Stimulated activated naive CD8-positive, alpha-beta T cell treated with anti-CD3 and anti-CD28 coated beads, Interleukin-15, amount 100 ng/mL, for 72 hours (primary cell): Measurements from ENCODE around the gene KIAA1328.

ENCODE experiments used
- ATAC-seq: fragments of 150-1000 bp; cut with Tn5 transposase; 2 replicates; pipeline ENCODE4 v1.10.0; 2021; ENCODE audit warnings: mild to moderate bottlenecking, moderate library complexity
- DNase-seq, 2 donors: peaks; one replicate each; pipeline ENCODE4 v3.0.0; 2021 to 2022
- H3K27ac Mint-ChIP-seq, 2 donors: one replicate each; pipeline ENCODE4 v1.8.0; 2022; ENCODE audit warnings: mild to moderate bottlenecking in 2 of 2, mixed read lengths in 2 of 2, moderate library complexity in 2 of 2
- H3K27me3 Mint-ChIP-seq: one replicate; pipeline ENCODE4 v1.8.0; 2022; ENCODE audit warnings: mixed read lengths
- H3K4me1 Mint-ChIP-seq: one replicate; pipeline ENCODE4 v1.8.0; 2022; ENCODE audit warnings: mild to moderate bottlenecking, mixed read lengths
- H3K4me3 Mint-ChIP-seq, 2 donors: one replicate each; pipeline ENCODE4 v1.8.0; 2022; ENCODE audit warnings: mild to moderate bottlenecking in 2 of 2, mixed read lengths in 2 of 2, moderate library complexity in 1 of 2
- H3K9me3 Mint-ChIP-seq, 2 donors: one replicate each; pipeline ENCODE4 v1.8.0; 2022; ENCODE audit warnings: mixed read lengths in 2 of 2

KIAA1328 gene

DNA sequence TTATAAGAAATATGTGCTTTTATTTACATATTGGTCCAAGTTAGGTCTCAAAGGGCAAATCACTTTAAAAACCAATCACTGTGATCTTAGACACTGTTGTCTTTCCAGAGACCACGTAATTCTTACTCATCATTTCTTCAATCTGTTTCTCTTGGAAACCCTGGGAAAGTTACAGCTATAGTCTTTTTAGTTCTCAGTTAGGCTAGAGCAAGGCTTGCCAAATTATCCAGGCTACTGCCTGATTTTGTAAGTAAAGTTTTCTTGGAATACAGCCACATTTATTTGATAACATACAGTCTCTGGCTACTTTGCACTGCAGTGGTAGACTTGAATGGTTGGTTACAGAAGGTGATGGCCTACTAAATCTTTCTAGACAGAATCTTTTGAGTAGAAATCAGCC, 106.0 kb downstream of the KIAA1328 start:
- no peak for ATAC-seq

DNA sequence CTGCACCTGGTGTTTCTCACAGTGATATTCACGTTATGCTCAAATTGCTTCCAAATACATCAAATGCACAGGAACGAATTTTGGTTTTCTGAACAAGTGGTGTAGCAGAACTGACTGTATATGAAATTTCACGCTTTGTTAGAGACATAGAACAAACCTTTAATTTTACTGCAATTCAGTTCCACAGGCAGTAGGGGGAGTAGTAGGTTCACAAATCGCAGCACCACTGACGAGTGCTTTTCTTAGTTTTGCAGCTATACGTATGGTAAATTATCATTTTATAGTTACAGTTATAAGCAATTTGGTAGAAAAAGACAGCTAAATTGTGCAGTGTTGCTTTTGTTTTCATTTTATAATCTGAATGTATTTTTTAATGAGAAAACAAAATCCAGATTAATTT, 113.3 kb downstream of the KIAA1328 start:
- DNase-seq (peak; percentile 4 to 10), ATAC-seq (no peak)
- Mint-ChIP-seq H3K4me3 (no peak overlapping the region), H3K4me1 (no peaks in the 10 kb centered on the region), H3K27me3 (no peaks in the 10 kb centered on the region), H3K9me3 (peaks cover 10 to 16% of the 10 kb centered on the region in 2 donors), H3K27ac (no peak overlapping the region)

More for the DNA sequence above, 106.0 kb downstream of the KIAA1328 start:
- no peak overlapping the region for H3K27ac Mint-ChIP-seq
- peaks cover 10 to 31% of the 10 kb centered on the region in 2 donors for H3K9me3 Mint-ChIP-seq
- H3K4me3 Mint-ChIP-seq = no peak overlapping the region
- DNase-seq = no peak
- no peaks in the 10 kb centered on the region for H3K4me1 Mint-ChIP-seq
- H3K27me3 Mint-ChIP-seq = no peaks in the 10 kb centered on the region

DNA sequence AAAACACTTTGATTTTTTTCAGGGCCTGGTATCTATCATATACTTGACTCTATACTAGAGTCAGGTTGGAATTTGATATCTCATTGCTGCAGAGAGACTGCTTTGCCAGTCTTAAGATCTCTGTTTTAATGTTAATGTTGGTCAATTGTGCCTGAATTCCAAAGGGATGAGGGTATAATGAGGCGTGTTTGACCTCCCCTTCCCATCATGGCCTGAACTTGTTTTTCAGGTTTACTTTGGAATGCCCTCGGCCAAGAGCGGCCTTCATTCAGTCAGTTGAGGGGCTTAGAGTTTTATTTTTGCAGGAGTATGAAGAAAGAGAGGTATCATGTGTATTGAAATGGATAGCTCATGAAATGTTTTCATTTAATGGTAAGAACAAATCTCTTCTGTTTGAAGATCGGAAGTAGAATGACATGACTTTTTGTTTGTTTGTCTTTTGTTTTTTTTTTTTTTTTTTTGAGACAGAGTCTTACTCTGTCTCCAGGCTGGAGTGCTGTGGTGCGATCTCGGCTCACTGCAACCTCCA, 119.0 kb downstream of the KIAA1328 start:
- no peak overlapping the region for H3K27ac Mint-ChIP-seq
- ATAC-seq (no peak), DNase-seq (no peak)
- H3K27me3 Mint-ChIP-seq = no peaks in the 10 kb centered on the region
- no peaks in the 10 kb centered on the region for H3K9me3 Mint-ChIP-seq
- no peaks in the 10 kb centered on the region for H3K4me1 Mint-ChIP-seq
- no peak overlapping the region for H3K4me3 Mint-ChIP-seq

DNA sequence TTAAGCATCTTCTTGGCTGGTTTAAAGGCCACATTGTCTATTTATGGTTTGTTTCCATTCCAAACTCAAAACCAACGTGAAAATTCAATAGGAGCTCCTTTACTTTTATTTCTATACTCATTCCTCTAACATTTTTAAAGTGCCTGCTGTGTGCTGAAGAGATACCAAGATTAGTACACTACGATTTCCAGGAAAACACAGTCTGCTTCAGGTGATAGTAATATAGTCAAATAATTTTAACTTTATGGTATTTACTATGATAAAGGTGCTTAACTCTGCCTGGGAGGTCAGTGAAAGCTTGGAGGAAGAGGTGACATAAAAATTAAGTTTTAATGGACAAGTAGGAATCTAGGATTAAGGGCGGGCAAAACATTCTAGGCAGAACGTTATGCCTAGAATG, 121.4 kb downstream of the KIAA1328 start:
- ATAC-seq = no peak
- H3K27ac Mint-ChIP-seq = no peak overlapping the region
- no peaks in the 10 kb centered on the region for H3K27me3 Mint-ChIP-seq
- no peaks in the 10 kb centered on the region for H3K4me1 Mint-ChIP-seq
- no peak for DNase-seq
- no peak overlapping the region for H3K4me3 Mint-ChIP-seq
- H3K9me3 Mint-ChIP-seq = no peaks in the 10 kb centered on the region

DNA sequence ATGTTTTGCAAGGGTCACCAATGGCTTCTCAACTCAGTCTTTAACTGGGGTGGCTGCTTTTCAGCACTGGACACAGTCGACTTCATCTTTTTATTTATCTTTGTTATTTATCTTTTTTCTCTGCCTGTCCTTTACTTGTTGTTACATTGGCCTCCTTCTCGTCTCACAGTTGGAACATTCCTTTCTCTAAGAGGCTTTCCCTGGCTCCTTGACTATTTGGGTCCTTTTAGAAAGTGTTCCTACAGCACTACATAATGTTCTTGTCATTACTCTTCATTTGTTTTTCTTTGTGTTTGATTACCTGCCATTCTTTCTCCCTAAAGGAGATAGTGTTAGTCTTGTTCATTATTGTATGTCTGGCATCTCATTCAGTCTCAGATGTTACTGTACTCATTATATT, 122.0 kb downstream of the KIAA1328 start:
- no peak for DNase-seq
- H3K27ac Mint-ChIP-seq = no peak overlapping the region
- ATAC-seq = no peak

DNA sequence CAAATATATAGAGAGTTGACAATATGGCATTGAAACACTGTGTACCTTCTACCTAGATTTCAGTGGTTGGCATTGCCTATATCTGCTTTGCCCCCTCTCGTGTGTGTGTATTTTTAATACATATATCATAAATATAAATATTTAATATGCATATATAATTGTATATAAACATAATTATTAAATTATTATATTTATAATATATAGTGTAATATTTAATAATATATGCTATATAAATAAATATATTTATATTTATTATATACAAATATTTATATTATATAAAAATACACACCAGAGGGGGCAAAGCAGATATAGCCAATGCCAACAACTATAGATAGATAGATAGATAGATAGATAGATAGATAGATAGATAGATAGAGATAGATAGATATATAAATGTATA, 124.1 kb downstream of the KIAA1328 start:
- ATAC-seq (no peak), DNase-seq (no peak)
- H3K27ac Mint-ChIP-seq = no peak overlapping the region
- no peaks in the 10 kb centered on the region for H3K4me1 Mint-ChIP-seq
- H3K27me3 Mint-ChIP-seq = no peaks in the 10 kb centered on the region
- no peaks in the 10 kb centered on the region for H3K9me3 Mint-ChIP-seq
- no peak overlapping the region for H3K4me3 Mint-ChIP-seq

More for the DNA sequence above, 122.0 kb downstream of the KIAA1328 start:
- H3K9me3 Mint-ChIP-seq = no peaks in the 10 kb centered on the region
- H3K27me3 Mint-ChIP-seq = no peaks in the 10 kb centered on the region
- H3K4me1 Mint-ChIP-seq = no peaks in the 10 kb centered on the region
- H3K4me3 Mint-ChIP-seq = no peak overlapping the region

DNA sequence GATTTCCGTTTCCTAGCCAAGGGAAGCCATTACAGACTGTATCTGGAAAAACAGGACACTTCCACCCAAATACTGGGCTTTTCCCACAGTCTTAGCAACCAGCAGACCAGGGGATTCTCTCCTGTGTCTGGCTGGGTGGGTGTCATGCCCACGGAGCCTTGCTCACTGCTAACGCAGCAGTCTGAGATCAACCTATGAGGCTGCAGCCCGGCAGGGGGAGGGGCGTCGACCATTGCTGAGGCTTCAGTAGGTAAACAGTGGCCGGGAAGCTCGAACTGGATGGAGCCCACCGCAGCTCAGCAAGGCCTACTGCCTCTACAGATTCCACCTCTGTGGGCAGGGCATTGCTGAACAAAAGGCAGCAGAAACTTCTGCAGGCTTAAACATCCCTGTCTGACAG, 131.1 kb downstream of the KIAA1328 start:
- Mint-ChIP-seq H3K27ac (no peak overlapping the region), H3K4me1 (no peaks in the 10 kb centered on the region), H3K9me3 (peaks cover 15 to 16% of the 10 kb centered on the region in 2 donors), H3K27me3 (no peaks in the 10 kb centered on the region), H3K4me3 (no peak overlapping the region)
- DNase-seq = no peak
- no peak for ATAC-seq

DNA sequence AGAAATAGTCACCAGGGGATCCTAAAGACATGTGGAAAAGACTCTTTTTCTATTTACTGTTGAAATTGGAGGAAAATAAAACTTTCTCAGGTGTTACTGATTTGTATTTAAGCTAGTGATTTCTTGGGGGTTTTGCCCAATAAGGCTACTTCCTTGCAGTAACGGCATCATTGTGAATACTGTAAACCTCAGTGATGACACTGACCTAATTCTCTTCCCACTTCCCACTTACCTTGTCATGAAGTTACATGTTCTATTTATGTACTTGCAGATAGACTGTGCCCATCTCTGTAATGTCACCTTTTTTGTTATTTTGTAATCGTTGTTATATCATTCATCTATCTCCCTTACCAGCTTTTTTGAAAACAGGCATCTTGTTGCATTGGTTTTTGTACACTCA, 134.5 kb downstream of the KIAA1328 start:
- Mint-ChIP-seq H3K27me3 (no peaks in the 10 kb centered on the region), H3K4me3 (no peak overlapping the region), H3K4me1 (no peaks in the 10 kb centered on the region), H3K9me3 (peaks cover 27 to 40% of the 10 kb centered on the region in 2 donors), H3K27ac (no peak overlapping the region)
- DNase-seq (no peak), ATAC-seq (no peak)

DNA sequence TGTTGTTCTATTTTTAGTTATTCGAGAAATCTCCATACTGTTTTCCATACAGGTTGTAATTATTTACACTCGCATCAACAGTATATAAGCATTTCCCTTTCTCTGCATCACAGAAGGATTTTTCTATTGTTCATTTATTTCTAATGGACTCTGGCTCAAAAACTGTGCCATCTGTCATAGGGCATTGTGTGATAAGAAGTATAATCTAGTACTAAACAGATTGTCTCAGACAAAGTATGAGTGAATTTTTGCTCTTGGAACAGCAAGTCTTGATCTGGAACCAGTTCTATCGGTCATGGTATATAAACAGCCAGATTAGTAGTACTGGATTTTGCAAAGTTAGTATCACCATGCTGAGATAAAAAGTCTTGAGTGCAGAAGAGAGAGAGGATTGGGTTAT, 145.8 kb downstream of the KIAA1328 start:
- Mint-ChIP-seq H3K27me3 (no peaks in the 10 kb centered on the region), H3K4me1 (no peaks in the 10 kb centered on the region), H3K4me3 (no peak overlapping the region), H3K27ac (no peak overlapping the region), H3K9me3 (peaks cover 9 to 30% of the 10 kb centered on the region in 2 donors)
- no peak for DNase-seq
- no peak for ATAC-seq

DNA sequence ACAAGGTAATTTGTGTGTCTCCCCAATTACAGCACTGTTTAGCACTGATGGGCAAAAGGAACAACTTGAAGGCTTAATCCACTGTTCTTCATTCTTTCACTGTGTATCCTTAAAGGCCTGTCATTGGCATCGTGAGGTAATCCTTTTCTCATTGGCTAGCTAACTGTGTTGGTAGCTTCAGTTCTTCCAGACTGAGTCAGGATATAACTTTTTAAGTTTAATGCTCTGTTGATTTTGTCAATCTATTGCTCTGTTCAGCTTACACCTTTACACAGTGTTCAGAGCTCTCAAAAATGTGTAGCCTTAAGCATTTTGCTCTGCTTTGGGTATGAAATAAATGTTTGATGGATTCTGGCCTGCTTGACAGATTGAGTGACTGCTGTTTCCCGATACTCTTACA, 148.2 kb downstream of the KIAA1328 start:
- Mint-ChIP-seq H3K4me1 (no peaks in the 10 kb centered on the region), H3K27ac (no peak overlapping the region), H3K4me3 (no peak overlapping the region), H3K9me3 (peaks cover 9 to 14% of the 10 kb centered on the region in 2 donors), H3K27me3 (no peaks in the 10 kb centered on the region)
- ATAC-seq = no peak
- DNase-seq = no peak

DNA sequence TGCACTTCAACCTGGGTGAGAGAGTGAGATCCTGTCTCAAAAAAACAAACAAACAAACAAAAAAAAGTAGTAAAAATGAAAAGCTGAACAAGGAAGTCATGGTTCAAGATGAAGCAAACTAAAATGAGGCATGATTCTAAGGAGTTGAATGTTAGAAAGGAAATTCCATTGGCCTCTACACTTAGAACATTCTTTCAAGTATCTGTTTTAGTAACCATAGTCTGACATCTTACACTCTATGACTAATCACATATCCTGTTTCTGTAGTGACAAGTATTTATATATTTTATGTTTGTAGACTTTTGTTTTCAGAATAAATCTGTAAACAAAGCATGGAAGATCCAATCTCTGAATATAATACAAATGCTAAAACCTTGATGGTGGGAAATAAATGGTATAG, 164.1 kb downstream of the KIAA1328 start:
- no peak overlapping the region for H3K4me3 Mint-ChIP-seq
- H3K4me1 Mint-ChIP-seq = no peaks in the 10 kb centered on the region
- H3K27me3 Mint-ChIP-seq = no peaks in the 10 kb centered on the region
- peaks cover 28 to 45% of the 10 kb centered on the region in 2 donors for H3K9me3 Mint-ChIP-seq
- no peak overlapping the region for H3K27ac Mint-ChIP-seq
- ATAC-seq (no peak), DNase-seq (no peak)

DNA sequence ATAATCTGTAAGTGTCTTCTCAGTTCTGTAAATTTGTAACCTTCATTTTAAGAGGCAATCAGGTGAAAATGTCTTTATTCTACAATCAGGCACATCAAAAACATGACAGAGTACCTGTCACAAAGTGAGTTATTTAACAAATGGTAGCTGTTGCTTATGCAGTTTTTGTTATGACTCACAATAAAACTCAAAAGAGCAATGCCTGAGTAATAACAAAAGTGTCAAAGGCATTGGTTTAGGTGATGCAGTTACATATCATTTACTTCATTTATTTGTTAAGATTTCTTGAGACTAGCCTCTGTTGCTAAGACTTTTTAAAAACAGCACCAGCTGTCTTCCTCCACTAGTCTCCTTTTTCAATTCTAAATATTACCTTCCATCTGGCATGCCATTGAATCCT, 177.8 kb downstream of the KIAA1328 start:
- no peak for DNase-seq
- H3K27me3 Mint-ChIP-seq = no peaks in the 10 kb centered on the region
- no peaks in the 10 kb centered on the region for H3K4me1 Mint-ChIP-seq
- H3K9me3 Mint-ChIP-seq = peaks cover 14 to 32% of the 10 kb centered on the region in 2 donors
- H3K27ac Mint-ChIP-seq = peak overlapping the region in 1 of 2 donors; percentile 69
- peak; percentile 81 for ATAC-seq
- no peak overlapping the region for H3K4me3 Mint-ChIP-seq

DNA sequence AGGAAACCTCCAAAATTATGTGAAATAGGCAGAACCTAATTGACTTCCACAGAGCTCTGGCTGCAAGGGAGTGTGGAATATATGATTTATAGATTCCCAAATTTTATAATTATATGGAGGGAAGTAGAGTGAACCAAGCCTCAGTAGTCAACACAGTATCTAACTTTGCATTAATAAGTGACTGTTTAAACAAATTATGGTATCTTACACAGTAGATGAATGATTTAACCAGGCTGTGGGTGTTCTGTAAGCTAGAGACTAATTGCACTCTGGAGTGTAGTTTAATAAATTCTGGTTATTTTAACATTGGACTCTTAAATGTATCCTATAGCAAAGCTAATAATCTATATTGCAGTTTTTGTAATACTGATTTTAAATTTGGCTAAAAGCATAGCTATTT, 183.5 kb downstream of the KIAA1328 start:
- DNase-seq = no peak
- no peaks in the 10 kb centered on the region for H3K27me3 Mint-ChIP-seq
- H3K4me1 Mint-ChIP-seq = no peaks in the 10 kb centered on the region
- no peak for ATAC-seq
- peaks cover 35 to 38% of the 10 kb centered on the region in 2 donors for H3K9me3 Mint-ChIP-seq
- H3K27ac Mint-ChIP-seq = no peak overlapping the region
- no peak overlapping the region for H3K4me3 Mint-ChIP-seq

DNA sequence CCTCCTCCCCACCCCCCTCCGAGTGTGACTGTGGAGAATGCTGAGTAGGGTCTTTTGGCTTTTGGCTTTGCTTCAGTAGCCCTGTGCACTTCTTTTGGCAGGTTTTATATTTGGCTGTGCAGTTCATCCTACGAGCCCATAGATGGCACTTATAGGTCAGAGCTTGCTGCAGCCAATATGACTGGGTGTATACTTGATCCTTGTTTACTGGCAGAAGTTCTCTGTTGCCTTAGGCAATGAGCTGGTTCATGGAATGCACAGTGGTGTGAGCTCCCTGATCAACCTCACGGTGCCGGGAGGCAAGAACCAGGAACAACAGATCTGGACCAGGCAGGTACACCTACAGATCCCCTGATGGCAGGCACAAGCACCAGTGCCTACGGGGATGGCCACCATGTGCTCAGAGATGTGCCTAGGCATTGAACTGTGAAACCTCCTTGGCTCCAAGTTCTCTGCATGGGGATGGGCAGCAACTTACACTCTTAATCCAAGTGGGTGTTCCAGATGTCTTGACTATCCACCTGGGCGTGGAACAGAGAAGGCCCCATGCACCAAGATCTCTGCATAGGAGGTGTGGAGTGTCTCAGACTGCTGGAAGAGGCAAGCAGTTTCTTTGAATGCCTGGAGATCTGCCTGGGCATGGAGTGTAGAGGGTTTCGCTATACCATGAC, 190.4 kb downstream of the KIAA1328 start:
- no peak overlapping the region for H3K27ac Mint-ChIP-seq
- ATAC-seq (no peak), DNase-seq (no peak)
- H3K27me3 Mint-ChIP-seq = no peaks in the 10 kb centered on the region
- H3K9me3 Mint-ChIP-seq = peaks cover 34 to 48% of the 10 kb centered on the region in 2 donors
- H3K4me1 Mint-ChIP-seq = no peaks in the 10 kb centered on the region
- no peak overlapping the region for H3K4me3 Mint-ChIP-seq

DNA sequence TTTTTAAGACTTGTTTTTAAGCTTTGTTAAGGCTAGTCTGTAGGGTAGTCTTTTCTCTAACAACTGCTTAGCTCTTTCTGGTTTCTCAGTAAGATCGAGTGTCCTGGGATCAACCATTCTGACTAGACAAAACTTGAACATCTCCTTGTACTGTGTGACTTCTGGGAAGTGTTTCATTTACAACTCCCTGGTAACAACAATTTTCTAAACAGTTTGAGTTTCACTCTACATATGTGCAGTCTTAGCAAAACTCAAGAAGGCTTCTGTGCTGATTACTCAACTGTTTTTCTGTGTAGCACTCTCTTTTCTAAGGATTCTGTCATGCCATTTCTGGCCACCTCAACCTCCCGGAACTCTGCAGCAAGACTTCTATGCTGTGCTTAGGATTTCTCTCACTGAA, 204.5 kb downstream of the KIAA1328 start:
- Mint-ChIP-seq H3K4me1 (no peaks in the 10 kb centered on the region), H3K4me3 (no peak overlapping the region), H3K27me3 (no peaks in the 10 kb centered on the region), H3K9me3 (peaks cover 10 to 36% of the 10 kb centered on the region in 2 donors), H3K27ac (no peak overlapping the region)
- DNase-seq (no peak), ATAC-seq (no peak)

DNA sequence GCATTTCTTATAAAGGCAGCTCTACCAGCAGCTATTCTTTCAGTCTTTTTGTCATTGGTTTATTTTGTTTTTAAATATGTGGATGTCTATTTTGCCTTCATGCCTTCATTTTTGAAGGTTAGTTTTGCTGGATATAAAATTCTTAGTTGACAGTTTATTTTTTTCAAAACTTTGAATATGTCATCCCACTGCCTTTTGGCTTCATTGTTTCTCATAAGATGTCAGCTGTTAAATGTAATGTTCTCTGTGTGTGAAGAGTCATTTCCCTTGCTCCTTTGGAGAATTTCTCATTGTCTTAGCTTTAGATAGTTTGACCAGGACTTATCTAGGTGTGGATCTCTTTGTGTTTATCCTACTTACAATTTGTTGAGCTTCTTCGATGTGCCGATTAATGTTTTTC, 213.5 kb downstream of the KIAA1328 start:
- Mint-ChIP-seq H3K27ac (no peak overlapping the region), H3K4me3 (no peak overlapping the region), H3K27me3 (no peaks in the 10 kb centered on the region), H3K9me3 (peaks cover 31 to 35% of the 10 kb centered on the region in 2 donors), H3K4me1 (no peaks in the 10 kb centered on the region)
- no peak for ATAC-seq
- DNase-seq = no peak
